ENCODE measurements around the gene NSMF.

DNA sequence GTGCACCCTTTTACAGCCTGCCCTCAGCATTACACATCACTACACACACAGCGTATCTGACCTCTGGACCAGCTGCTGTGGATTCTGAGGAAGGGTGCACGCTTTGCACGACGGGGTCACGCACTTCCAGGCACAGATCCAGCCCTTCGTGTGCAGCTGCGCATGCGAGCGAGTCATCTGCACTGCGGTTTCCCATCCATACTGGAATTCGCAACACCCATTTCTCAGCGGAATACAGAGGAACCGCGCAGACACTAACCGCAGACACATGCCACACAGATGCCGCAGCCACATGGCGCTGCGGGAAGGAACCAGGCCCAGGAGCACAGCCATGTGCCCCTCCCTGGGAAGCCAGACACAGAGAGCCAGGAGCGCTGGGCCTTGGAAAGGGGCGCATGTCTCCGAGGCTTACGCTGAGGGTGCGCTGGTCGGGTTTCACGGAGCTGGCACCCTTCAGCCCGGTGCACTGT lies 47.6 kb upstream of the NSMF start:
- TF ChIP-seq, protein P1, sequence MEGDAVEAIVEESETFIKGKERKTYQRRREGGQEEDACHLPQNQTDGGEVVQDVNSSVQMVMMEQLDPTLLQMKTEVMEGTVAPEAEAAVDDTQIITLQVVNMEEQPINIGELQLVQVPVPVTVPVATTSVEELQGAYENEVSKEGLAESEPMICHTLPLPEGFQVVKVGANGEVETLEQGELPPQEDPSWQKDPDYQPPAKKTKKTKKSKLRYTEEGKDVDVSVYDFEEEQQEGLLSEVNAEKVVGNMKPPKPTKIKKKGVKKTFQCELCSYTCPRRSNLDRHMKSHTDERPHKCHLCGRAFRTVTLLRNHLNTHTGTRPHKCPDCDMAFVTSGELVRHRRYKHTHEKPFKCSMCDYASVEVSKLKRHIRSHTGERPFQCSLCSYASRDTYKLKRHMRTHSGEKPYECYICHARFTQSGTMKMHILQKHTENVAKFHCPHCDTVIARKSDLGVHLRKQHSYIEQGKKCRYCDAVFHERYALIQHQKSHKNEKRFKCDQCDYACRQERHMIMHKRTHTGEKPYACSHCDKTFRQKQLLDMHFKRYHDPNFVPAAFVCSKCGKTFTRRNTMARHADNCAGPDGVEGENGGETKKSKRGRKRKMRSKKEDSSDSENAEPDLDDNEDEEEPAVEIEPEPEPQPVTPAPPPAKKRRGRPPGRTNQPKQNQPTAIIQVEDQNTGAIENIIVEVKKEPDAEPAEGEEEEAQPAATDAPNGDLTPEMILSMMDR (IDR thresholded peaks at IDR 0.05) = no peak
- no peak for TF ChIP-seq POLR2A (IDR thresholded peaks at IDR 0.05)

All from stomach (tissue), 4 donors.